ENCODE measurements around the gene NANS.

GRCh38 chr9:98011122-98011521 is 45.4 kb upstream of the NANS start:
- TF ChIP-seq, protein P1, sequence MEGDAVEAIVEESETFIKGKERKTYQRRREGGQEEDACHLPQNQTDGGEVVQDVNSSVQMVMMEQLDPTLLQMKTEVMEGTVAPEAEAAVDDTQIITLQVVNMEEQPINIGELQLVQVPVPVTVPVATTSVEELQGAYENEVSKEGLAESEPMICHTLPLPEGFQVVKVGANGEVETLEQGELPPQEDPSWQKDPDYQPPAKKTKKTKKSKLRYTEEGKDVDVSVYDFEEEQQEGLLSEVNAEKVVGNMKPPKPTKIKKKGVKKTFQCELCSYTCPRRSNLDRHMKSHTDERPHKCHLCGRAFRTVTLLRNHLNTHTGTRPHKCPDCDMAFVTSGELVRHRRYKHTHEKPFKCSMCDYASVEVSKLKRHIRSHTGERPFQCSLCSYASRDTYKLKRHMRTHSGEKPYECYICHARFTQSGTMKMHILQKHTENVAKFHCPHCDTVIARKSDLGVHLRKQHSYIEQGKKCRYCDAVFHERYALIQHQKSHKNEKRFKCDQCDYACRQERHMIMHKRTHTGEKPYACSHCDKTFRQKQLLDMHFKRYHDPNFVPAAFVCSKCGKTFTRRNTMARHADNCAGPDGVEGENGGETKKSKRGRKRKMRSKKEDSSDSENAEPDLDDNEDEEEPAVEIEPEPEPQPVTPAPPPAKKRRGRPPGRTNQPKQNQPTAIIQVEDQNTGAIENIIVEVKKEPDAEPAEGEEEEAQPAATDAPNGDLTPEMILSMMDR (IDR thresholded peaks at IDR 0.05) = no peak
- no peak for TF ChIP-seq POLR2A (IDR thresholded peaks at IDR 0.05)
- no peak for TF ChIP-seq EP300 (IDR thresholded peaks at IDR 0.05)

All from tibial nerve (tissue), 4 donors.